ENCODE measurements around the gene SFMBT1. TPM values are rescaled to one million over a fixed set of nuclear protein-coding genes. Genes with fewer than 3 reads are reported as not detected.

The SFMBT1 gene
- total and polyA plus RNA-seq, 8 donors: 8.0 to 12.9 (median 9.4) TPM

DNA sequence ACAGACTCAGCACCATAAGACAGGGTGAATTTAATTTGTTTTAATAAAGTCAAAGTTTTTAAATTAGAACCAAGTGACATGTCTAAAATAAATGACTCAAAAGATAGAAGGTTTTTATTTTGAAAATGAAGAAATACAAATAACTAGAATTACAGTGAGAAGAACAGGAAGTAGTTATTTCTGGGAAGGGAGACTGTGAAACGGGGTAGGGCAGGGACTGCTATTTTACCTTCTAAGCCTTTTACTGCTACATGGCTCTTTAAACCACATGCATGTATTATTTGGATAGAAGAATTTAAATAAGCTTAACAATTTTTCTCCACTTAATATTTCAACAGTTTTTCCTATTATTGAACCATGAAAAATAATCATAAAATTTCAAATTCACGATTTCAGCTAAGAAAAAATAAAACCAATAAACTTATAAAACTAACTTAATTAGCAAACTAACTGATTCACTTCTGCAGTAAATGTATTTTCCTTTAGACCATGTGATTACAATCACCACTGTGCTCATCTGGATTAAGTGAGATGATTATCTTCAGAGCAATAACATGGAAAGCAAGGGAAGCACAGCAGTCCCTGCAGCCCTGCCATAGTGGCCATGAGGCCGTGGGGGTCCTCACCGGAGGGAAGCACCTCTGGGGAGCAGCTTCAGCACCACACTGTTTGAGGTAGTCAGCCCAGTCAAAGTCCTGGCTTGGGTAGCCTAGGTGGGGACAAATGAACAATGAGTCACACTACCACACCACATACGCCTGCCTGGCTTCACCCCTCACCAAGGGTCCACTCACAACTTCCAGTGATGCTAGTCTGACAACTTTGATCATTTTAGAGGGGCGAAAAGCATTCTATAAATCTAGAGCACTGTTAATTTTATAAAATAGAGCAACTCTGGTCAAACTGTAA lies 120.2 kb downstream of the SFMBT1 start:
- H3K4me1 ChIP-seq: peaks cover 0 to 36% of the 10 kb centered on the region in 2 donors
- DNase-seq (no peak), ATAC-seq (no peak)
- peak overlapping the region in 1 of 2 donors; percentile 80 for H3K27ac ChIP-seq
- H3K9me3 ChIP-seq: no peaks in the 10 kb centered on the region
- no peak for TF ChIP-seq CTCF (IDR thresholded peaks at IDR 0.05)
- peaks cover 0 to 9% of the 10 kb centered on the region in 2 donors for H3K36me3 ChIP-seq
- intact Hi-C loops (cut with DNase I): no loop called here
- no peaks in the 10 kb centered on the region for H3K27me3 ChIP-seq
- no peak overlapping the region for H3K4me3 ChIP-seq

DNA sequence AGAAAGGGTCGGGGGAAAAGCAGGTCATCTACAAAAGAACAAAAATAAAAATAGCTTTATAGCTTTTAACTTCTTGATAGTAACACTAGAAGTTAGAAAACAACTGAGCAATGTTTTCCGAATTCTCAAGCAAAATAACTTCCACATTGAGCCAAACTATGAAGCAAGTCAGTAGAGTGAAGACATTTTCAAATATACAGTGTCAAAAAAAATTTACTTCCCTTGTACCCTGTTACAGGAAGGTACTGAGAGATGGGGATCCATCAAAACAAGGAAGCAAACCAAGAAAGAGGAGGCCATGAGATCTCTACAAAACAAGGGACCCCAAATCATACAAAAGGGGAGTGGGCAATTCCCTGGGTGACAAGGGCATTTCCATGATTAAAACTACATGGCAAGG lies 121.9 kb downstream of the SFMBT1 start:
- no peak overlapping the region for H3K4me3 ChIP-seq
- no peak for TF ChIP-seq CTCF (IDR thresholded peaks at IDR 0.05)
- DNase-seq (no peak), ATAC-seq (peak; percentile 24)
- H3K27me3 ChIP-seq: no peaks in the 10 kb centered on the region
- intact Hi-C loops (cut with DNase I): no loop called here
- peak overlapping the region in 1 of 2 donors; percentile 80 for H3K27ac ChIP-seq
- peaks cover 0 to 42% of the 10 kb centered on the region in 2 donors for H3K4me1 ChIP-seq
- no peaks in the 10 kb centered on the region for H3K9me3 ChIP-seq
- H3K36me3 ChIP-seq: peaks cover 0 to 22% of the 10 kb centered on the region in 2 donors

DNA sequence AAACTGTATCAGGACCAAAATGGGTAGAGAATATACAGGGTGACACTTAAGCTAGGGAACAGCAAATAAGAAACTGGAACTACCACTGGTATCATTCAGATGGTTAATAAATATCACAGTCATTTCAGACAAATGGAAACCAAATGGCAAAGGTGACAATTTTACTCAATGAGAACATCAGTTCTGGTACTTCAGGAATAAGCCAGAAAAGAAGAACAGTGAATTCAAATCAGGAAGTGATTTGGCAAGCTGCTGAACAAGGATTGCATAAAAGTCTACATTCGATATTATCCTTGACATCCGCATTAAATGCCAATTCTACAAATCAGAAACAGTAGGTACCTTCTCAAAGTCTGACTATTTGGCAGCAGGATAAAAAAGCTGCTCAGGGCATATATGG lies 125.0 kb downstream of the SFMBT1 start:
- no peak for TF ChIP-seq CTCF (IDR thresholded peaks at IDR 0.05)
- intact Hi-C loops (cut with DNase I): no loop called here
- Histone ChIP-seq H3K9me3 (no peaks in the 10 kb centered on the region), H3K36me3 (peaks cover 0 to 27% of the 10 kb centered on the region in 2 donors), H3K4me3 (no peak overlapping the region), H3K27me3 (no peaks in the 10 kb centered on the region), H3K27ac (peak overlapping the region in 1 of 2 donors; percentile 80), H3K4me1 (peaks cover 0 to 39% of the 10 kb centered on the region in 2 donors)
- ATAC-seq (no peak), DNase-seq (no peak)

DNA sequence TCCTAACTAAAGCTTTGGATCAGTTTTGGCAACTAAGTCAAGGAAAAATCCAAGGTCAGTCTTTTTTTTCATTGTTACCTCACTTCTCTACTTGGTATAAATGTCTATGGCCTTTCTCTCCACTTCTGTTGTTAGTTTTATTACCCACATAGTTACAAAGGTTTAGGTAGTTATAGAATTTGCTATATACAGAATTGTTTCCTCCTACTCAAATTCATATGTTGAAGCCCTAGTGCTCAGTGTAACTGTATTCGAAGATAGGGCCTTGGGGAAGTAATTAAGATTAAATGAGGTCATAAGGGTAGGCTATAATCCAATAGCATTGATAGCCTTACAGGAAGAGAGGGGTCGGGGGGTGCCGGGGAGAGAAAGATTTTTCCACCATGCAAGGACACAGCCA lies 128.8 kb downstream of the SFMBT1 start:
- Histone ChIP-seq H3K9me3 (no peaks in the 10 kb centered on the region), H3K4me3 (no peak overlapping the region), H3K27me3 (no peaks in the 10 kb centered on the region), H3K4me1 (peaks cover 0 to 16% of the 10 kb centered on the region in 2 donors), H3K27ac (no peak overlapping the region), H3K36me3 (peaks cover 0 to 53% of the 10 kb centered on the region in 2 donors)
- intact Hi-C loops (cut with DNase I): no loop called here
- no peak for TF ChIP-seq CTCF (IDR thresholded peaks at IDR 0.05)
- DNase-seq: no peak
- no peak for ATAC-seq

DNA sequence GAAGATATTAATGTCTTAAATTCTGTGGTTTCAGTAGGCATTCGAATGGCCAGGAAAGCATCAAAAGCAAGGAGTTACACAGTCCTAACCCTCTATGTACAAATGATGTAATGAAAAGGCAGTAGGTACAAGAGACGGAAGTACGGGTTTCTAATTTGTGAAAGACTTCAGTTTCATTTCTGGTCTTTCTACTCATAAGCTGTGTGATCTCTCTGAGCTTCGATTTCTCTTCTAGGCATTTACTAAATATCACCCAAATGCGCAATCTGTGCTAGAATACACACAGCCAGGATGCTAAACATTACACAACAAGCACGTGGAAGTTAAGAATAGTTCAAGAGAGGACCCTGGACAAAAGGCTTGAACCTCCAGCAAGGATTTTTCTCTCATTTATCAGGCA lies 130.6 kb downstream of the SFMBT1 start:
- intact Hi-C loops (cut with DNase I): no loop called here
- Histone ChIP-seq H3K27me3 (no peaks in the 10 kb centered on the region), H3K36me3 (peaks cover 0 to 49% of the 10 kb centered on the region in 2 donors), H3K9me3 (no peaks in the 10 kb centered on the region), H3K27ac (no peak overlapping the region), H3K4me1 (peaks cover 0 to 1% of the 10 kb centered on the region in 2 donors), H3K4me3 (no peak overlapping the region)
- no peak for TF ChIP-seq CTCF (IDR thresholded peaks at IDR 0.05)
- ATAC-seq (no peak), DNase-seq (no peak)

Measured in left lung (tissue), 10 donors.